H1 (cell line): ENCODE results near the gene FNDC11. TPM values are rescaled to one million over a fixed set of nuclear protein-coding genes. Genes with fewer than 3 reads are reported as not detected.

Experiments
- CTCF ChIA-PET: fragments of 300-600 bp; sonication (Branson Sonifier 250); formaldehyde crosslinking; loops from one replicate; lab custom pipeline; 2021; ENCODE audit not compliant: partially characterized antibody; lab: Charles Lee
- POLR2A ChIA-PET: fragments of 300-600 bp; sonication (Branson Sonifier 250); formaldehyde crosslinking; loops from one replicate; lab custom pipeline; 2021; ENCODE audit warnings: inconsistent platforms; ENCODE audit not compliant: partially characterized antibody; lab: Charles Lee
- DNase-seq, 2 experiments: peaks; one replicate each; pipeline versions ENCODE4 v3.0.0 to v3.0.0-alpha.2; 2010 to 2022; ENCODE audit warnings: low spot score in 2 of 2, low read depth in 1 of 2, mixed read lengths in 1 of 2
- FAIRE-seq: peaks from 2 replicates; lab custom pipeline; 2011; peaks lifted over from hg19 to GRCh38; lab: Jason Lieb, UNC
- H2AFZ ChIP-seq: 2 replicates; pipeline ENCODE4 v1.8.1; 2012; ENCODE audit warnings: low read length, inconsistent platforms
- H2AK5ac ChIP-seq: 2 replicates; pipeline ENCODE4 v1.6.1; 2013; ENCODE audit warnings: low read depth, low read length
- H2BK120ac ChIP-seq: replicated peaks from 2 replicates; pipeline ENCODE3; 2013; ENCODE audit warnings: low read depth, low read length, inconsistent platforms
- H2BK12ac ChIP-seq: 2 replicates; pipeline ENCODE4 v1.6.1; 2013; ENCODE audit warnings: low read depth, low read length
- H2BK15ac ChIP-seq: 2 replicates; pipeline ENCODE4 v1.6.1; 2013; ENCODE audit warnings: low read length
- H2BK20ac ChIP-seq: 2 replicates; pipeline ENCODE4 v1.6.1; 2013; ENCODE audit warnings: low read length
- H2BK5ac ChIP-seq: 2 replicates; pipeline ENCODE4 v1.6.1; 2013; ENCODE audit warnings: low read depth, low read length
- H3K14ac ChIP-seq: 2 replicates; pipeline ENCODE4 v1.6.1; 2013; ENCODE audit warnings: inconsistent platforms; ENCODE audit not compliant: insufficient read length
- H3K18ac ChIP-seq: 2 replicates; pipeline ENCODE4 v1.6.1; 2013; ENCODE audit warnings: low read length; ENCODE audit errors: extremely low read depth
- H3K23ac ChIP-seq: 2 replicates; pipeline ENCODE4 v1.6.1; 2013; ENCODE audit warnings: inconsistent platforms; ENCODE audit not compliant: insufficient read length
- H3K23me2 ChIP-seq: 2 replicates; pipeline ENCODE4 v1.6.1; 2013; ENCODE audit warnings: low read depth, low read length
- H3K27ac ChIP-seq: 2 replicates; pipeline ENCODE4 v1.6.1; 2011; ENCODE audit warnings: low read depth, low read length, inconsistent platforms
- H3K27me3 ChIP-seq, 4 experiments: replicated peaks in 1 of 4; 1 replicate in 1 of 4; 2 replicates in 3 of 4; pipeline versions ENCODE4 v1.6.1 to v1.8.1; 2011 to 2013; ENCODE audit warnings: low read length in 3 of 4, mild to moderate bottlenecking in 3 of 4, inconsistent platforms in 2 of 4, mixed read lengths in 2 of 4, moderate library complexity in 1 of 4; ENCODE audit not compliant: control insufficient read depth in 3 of 4, insufficient read depth in 3 of 4; ENCODE audit errors: extremely low read depth in 1 of 4
- H3K36me3 ChIP-seq, 4 experiments: 2 replicates each; pipeline versions ENCODE4 v1.6.1 to v1.8.1; 2011 to 2013; ENCODE audit warnings: mild to moderate bottlenecking in 4 of 4, low read length in 3 of 4, moderate library complexity in 2 of 4, control low read depth in 1 of 4, inconsistent platforms in 1 of 4; ENCODE audit not compliant: insufficient read depth in 4 of 4, control insufficient read depth in 2 of 4
- H3K4ac ChIP-seq: replicated peaks from 2 replicates; pipeline ENCODE3; 2013; ENCODE audit warnings: low read length, low read depth, mixed read lengths, inconsistent platforms; ENCODE audit not compliant: insufficient read length
- H3K4me1 ChIP-seq, 4 experiments: replicated peaks in 1 of 4; 1 replicate in 1 of 4; 2 replicates in 3 of 4; pipeline versions ENCODE4 v1.6.1 to v1.8.1; 2011 to 2013; ENCODE audit warnings: low read length in 3 of 4, inconsistent platforms in 2 of 4, mixed read lengths in 1 of 4; ENCODE audit not compliant: insufficient read depth in 4 of 4, control insufficient read depth in 3 of 4
- H3K4me2 ChIP-seq, 2 experiments: 2 replicates each; pipeline versions ENCODE4 v1.6.1 to v1.8.1; 2011 to 2013; ENCODE audit warnings: low read depth in 2 of 2, low read length in 2 of 2, control low read depth in 1 of 2, inconsistent platforms in 1 of 2, mild to moderate bottlenecking in 1 of 2; ENCODE audit not compliant: insufficient read depth in 1 of 2
- H3K4me3 ChIP-seq, 4 experiments: fragments of 200-600, 300-600 bp in 1 of 4; sonication (generic), shearing (Covaris generic), sonication (Bioruptor Twin) in 1 of 4; 2 replicates each; pipeline versions ENCODE4 v1.5.1 to v1.8.1; 2011 to 2016; ENCODE audit warnings: low read length in 4 of 4, low read depth in 3 of 4, control low read depth in 2 of 4, inconsistent platforms in 2 of 4, mild to moderate bottlenecking in 2 of 4, mixed read lengths in 1 of 4, moderate library complexity in 1 of 4; ENCODE audit not compliant: insufficient read depth in 2 of 4; ENCODE audit errors: extremely low read depth in 1 of 4
- H3K56ac ChIP-seq: replicated peaks from 2 replicates; pipeline ENCODE3; 2013; ENCODE audit warnings: low read depth, mild to moderate bottlenecking, mixed read lengths, low read length, inconsistent platforms; ENCODE audit not compliant: insufficient read length
- H3K79me1 ChIP-seq: 2 replicates; pipeline ENCODE4 v1.6.1; 2013; ENCODE audit warnings: low read depth, low read length, control low read depth
- H3K79me2 ChIP-seq, 2 experiments: 2 replicates each; pipeline versions ENCODE4 v1.6.1 to v1.8.1; 2012 to 2013; ENCODE audit warnings: low read length in 2 of 2, mild to moderate bottlenecking in 2 of 2, inconsistent platforms in 1 of 2; ENCODE audit not compliant: insufficient read depth in 2 of 2, control insufficient read depth in 1 of 2
- H3K9ac ChIP-seq, 4 experiments: replicated peaks in 1 of 4; 1 replicate in 1 of 4; 2 replicates in 3 of 4; pipeline versions ENCODE4 v1.6.1 to v1.8.1; 2011 to 2013; ENCODE audit warnings: low read depth in 3 of 4, low read length in 3 of 4, control low read depth in 2 of 4, mild to moderate bottlenecking in 2 of 4, moderate library complexity in 2 of 4, inconsistent platforms in 1 of 4; ENCODE audit errors: extremely low read depth in 1 of 4
- H3K9me3 ChIP-seq, 2 experiments: 2 replicates each; pipeline versions ENCODE4 v1.6.1 to v1.8.1; 2012 to 2013; ENCODE audit warnings: mild to moderate bottlenecking in 2 of 2, moderate library complexity in 2 of 2, control low read depth in 1 of 2, inconsistent platforms in 1 of 2, low read depth in 1 of 2, low read length in 1 of 2, mixed read lengths in 1 of 2; ENCODE audit not compliant: insufficient read depth in 2 of 2
- H4K20me1 ChIP-seq, 2 experiments: replicated peaks in 1 of 2; 2 replicates each; pipeline versions ENCODE3 to v1.8.1; 2011 to 2013; ENCODE audit warnings: inconsistent platforms in 2 of 2, low read length in 2 of 2, mild to moderate bottlenecking in 1 of 2; ENCODE audit not compliant: insufficient read depth in 2 of 2, control insufficient read depth in 1 of 2
- H4K5ac ChIP-seq: 2 replicates; pipeline ENCODE4 v1.6.1; 2013; ENCODE audit warnings: low read length, low read depth, mixed read lengths, inconsistent platforms; ENCODE audit not compliant: insufficient read length
- H4K8ac ChIP-seq: 2 replicates; pipeline ENCODE4 v1.8.0; 2013; ENCODE audit warnings: mild to moderate bottlenecking, moderate library complexity, low read length, inconsistent platforms; ENCODE audit not compliant: insufficient read depth; ENCODE audit errors: extremely low read depth
- H4K91ac ChIP-seq: replicated peaks from 2 replicates; pipeline ENCODE3; 2013; ENCODE audit warnings: low read length, mixed read lengths, inconsistent platforms; ENCODE audit not compliant: insufficient read length
- CTCF ChIP-seq, 3 experiments: IDR thresholded peaks; 1 replicate in 2 of 3; 2 replicates in 1 of 3; pipeline versions ENCODE4 v1.5.1 to v1.6.1; 2011; ENCODE audit warnings: low read length in 3 of 3, mild to moderate bottlenecking in 3 of 3, inconsistent platforms in 2 of 3, low read depth in 1 of 3, moderate library complexity in 1 of 3; ENCODE audit not compliant: insufficient read depth in 1 of 3; ENCODE audit errors: control extremely low read depth in 1 of 3
- FOSL1 ChIP-seq: IDR thresholded peaks from 2 replicates; pipeline ENCODE4 v1.6.1; 2011; ENCODE audit warnings: mild to moderate bottlenecking, low read depth, low read length, moderate library complexity; ENCODE audit not compliant: insufficient read depth
- SP1 ChIP-seq: IDR thresholded peaks from 2 replicates; pipeline ENCODE4 v1.6.1; 2011; ENCODE audit warnings: low read depth, low read length
- TAF7 ChIP-seq: optimal IDR thresholded peaks from 2 replicates; pipeline ENCODE3; 2011; ENCODE audit warnings: low read depth, mild to moderate bottlenecking, inconsistent platforms, low read length, moderate library complexity, borderline replicate concordance
- WGBS, 2 experiments: shearing (Covaris generic) in 1 of 2; methylation state at CpG; one replicate each; pipeline versions ENCODE4 v1.1.6 to v1.1.7; 2013 to 2015; ENCODE audit warnings: low lambda C conversion rate in 2 of 2, mixed read lengths in 2 of 2, inconsistent platforms in 1 of 2, low coverage in 1 of 2, missing lambda C conversion rate in 1 of 2; ENCODE audit not compliant: insufficient replicate concordance in 2 of 2, insufficient coverage in 1 of 2, insufficient read length in 1 of 2; ENCODE audit errors: extremely low coverage in 1 of 2, missing lambda C conversion rate in 1 of 2; 5-methylcytosine and 5-hydroxymethylcytosine counted together
- polyA plus RNA-seq, 7 experiments: library from polyadenylated mRNA; depleted of rRNA in 3 of 7; stranded (reverse) in 5 of 7; unstranded in 2 of 7; fragments of >200 nt in 5 of 7; fragments of 200-250 nt in 2 of 7; gene quantifications; 1 replicate in 5 of 7; 2 replicates in 1 of 7; 4 replicates in 1 of 7; pipeline versions ENCODE4 v1.2.1 to v1.2.3, GENCODE V29; 2011 to 2013; ENCODE audit warnings: missing spikeins in 2 of 7, mixed read lengths in 2 of 7
- total RNA-seq: library from RNA; stranded (reverse); fragmentation: NEBNext Ultra II Directional; extraction: Animal tissue kit (Norgen Biotek cat#: 25700); gene quantifications from 2 replicates; pipeline ENCODE4 v1.2.1, GENCODE V29; 2021

The FNDC11 gene
- total and polyA plus RNA-seq, 2 of the 8 experiments (the other 6 are each of a cell fraction or from before 2014, with no cell fraction given): 2.6 to 8.8 TPM

- WGBS, 2 experiments: 90% methylated on average over 5 of the region's 19 CpGs; no CpG with 5 or more reads in 1 of the 2 experiments
- Histone ChIP-seq H3K4ac (no peak overlapping the region), H3K9me3 (no peaks in the 10 kb centered on the region), H3K4me3 (no peak overlapping the region), H3K27ac (no peak overlapping the region), H4K5ac (no peak overlapping the region), H3K14ac (no peak overlapping the region), H4K91ac (no peak overlapping the region), H4K8ac (no peak overlapping the region; the same call in 1 of the 2 replicates), H3K79me1 (no peaks in the 10 kb centered on the region), H3K23me2 (peaks cover 4% of the 10 kb centered on the region; the same call in 1 of the 2 replicates), H3K27me3 (no peaks in the 10 kb centered on the region; a peak in 1 of 7 replicates), H2AK5ac (no peak overlapping the region), H2BK12ac (no peak overlapping the region), H2BK5ac (no peak overlapping the region), H2AFZ (no peak overlapping the region), H3K79me2 (no peaks in the 10 kb centered on the region), H3K18ac (no peak overlapping the region), H3K9ac (no peak overlapping the region), H4K20me1 (peaks cover 0 to 1% of the 10 kb centered on the region in 2 experiments), H3K56ac (no peak overlapping the region), H2BK20ac (no peak overlapping the region), H3K23ac (no peak overlapping the region), H3K36me3 (no peaks in the 10 kb centered on the region; a peak in 1 of 8 replicates), H2BK120ac (no peak overlapping the region), H3K4me1 (peaks cover 0 to 17% (median 12%) of the 10 kb centered on the region in 4 experiments; a peak in 6 of 7 replicates), H2BK15ac (no peak overlapping the region), H3K4me2 (no peak overlapping the region)
- ChIA-PET CTCF (interaction anchor here (0.9 to 2.2 kb wide), 8 partner anchors 9 to 377 kb away, joined by 3 to 9 read pairs (median 4); partner anchors contain the start of gene PTK6), POLR2A (no interaction called here)
- DNase-seq (no peak), FAIRE-seq (no peak)
- no peak for TF ChIP-seq TAF7
- TF ChIP-seq CTCF (IDR thresholded peaks at IDR 0.05; ENCODE audit: control extremely low read depth in 1 of 3, insufficient read depth in 1 of 3, low read depth in 1 of 3, low read length in 3 of 3): no peak
- TF ChIP-seq FOSL1: no peak
- no peak for TF ChIP-seq SP1
These were observed 3.5 kb downstream of the FNDC11 start for GRCh38 chr20:63557481-63557891.
